Measurements from ENCODE around the gene EHMT1.

GRCh38 chr9:137764981-137765380 is 146.2 kb downstream of the EHMT1 start:
- no peak for TF ChIP-seq ZFX (IDR thresholded peaks at IDR 0.05)
- no peak for TF ChIP-seq CTCF (conservative IDR thresholded peaks at IDR 0.05)

Data from C4-2B (cell line).